Thyroid gland (tissue), 4 donors: ENCODE data around the gene PHYKPL.

Experiments
- CTCF ChIP-seq, 6 experiments: fragments of 200-600 bp in 3 of 6; fragments of 450-650 bp in 3 of 6; sonication (generic) in 3 of 6; IDR thresholded peaks; one replicate each; pipeline ENCODE4 v1.5.1; 2016 to 2019; ENCODE audit warnings: antibody characterized with exemption in 6 of 6, mild to moderate bottlenecking in 2 of 6, inconsistent platforms in 1 of 6, moderate library complexity in 1 of 6
- POLR2A ChIP-seq, 2 donors: fragments of 450-650 bp; IDR thresholded peaks; one replicate each; pipeline ENCODE4 v1.6.1; 2017; ENCODE audit warnings: antibody characterized with exemption in 2 of 2, mild to moderate bottlenecking in 2 of 2, moderate library complexity in 1 of 2

GRCh38 chr5:178223828-178224335, 8.7 kb downstream of the PHYKPL start:
- no peak for TF ChIP-seq POLR2A (IDR thresholded peaks at IDR 0.05)
- peak in 1 of 6 experiments; percentile 21 for TF ChIP-seq CTCF (IDR thresholded peaks at IDR 0.05)
